IPS-11a (cell line): ENCODE results near the gene PIK3R3.
"Not testable (repeated sequence)": the region's sequence is repeated elsewhere in the genome, so short reads cannot be mapped to it uniquely, and the experiment has no call there.

Source experiments
- H3K4me3 ChIP-seq: one replicate; pipeline ENCODE4 v1.5.1; 2013; ENCODE audit warnings: low read depth, low read length, control low read depth

Gene PIK3R3

GRCh38 chr1:46070164-46070814, 62.1 kb downstream of the PIK3R3 start:
- H3K4me3 ChIP-seq: no peak overlapping the region

- H3K4me3 ChIP-seq: no peak overlapping the region
Measured at GRCh38 chr1:46068525-46068924, 63.9 kb downstream of the PIK3R3 start.

- H3K4me3 ChIP-seq: no peak overlapping the region
Measured at GRCh38 chr1:46067652-46068051, 64.8 kb downstream of the PIK3R3 start.

GRCh38 chr1:46065405-46065804, 67.0 kb downstream of the PIK3R3 start:
- H3K4me3 ChIP-seq: no peak overlapping the region

GRCh38 chr1:46064708-46065107, 67.7 kb downstream of the PIK3R3 start:
- H3K4me3 ChIP-seq: no peak overlapping the region

DNA sequence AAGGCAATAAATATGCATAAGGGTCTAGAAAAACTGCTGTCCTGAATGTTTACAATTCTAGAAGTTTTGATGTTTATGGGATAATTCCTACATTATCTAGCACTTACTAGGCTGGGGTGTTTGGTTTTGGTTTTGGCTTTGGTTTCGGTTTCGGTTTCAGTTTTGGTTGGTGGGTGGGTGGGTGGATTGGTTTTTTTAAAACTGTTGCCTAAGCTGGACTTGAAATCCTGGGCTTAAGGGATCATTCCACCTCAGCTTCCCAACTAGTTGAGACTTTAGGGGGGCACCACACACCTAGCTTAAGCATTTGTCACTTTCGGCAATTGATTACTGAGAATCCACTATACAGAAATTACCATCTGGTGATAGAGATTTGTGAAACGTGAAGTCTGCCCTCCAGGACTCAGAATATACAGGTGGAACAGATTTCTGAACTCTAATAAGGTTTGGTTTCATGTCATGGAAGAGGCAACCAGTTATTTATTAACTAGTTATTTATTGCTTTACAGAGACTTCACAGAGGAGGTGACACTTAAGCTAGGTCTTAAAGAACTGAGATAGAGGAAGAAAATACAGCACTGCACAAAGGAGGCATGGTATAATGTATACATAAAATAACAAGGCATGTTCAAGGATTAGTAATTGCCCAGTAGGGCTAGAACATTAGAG, 69.6 kb downstream of the PIK3R3 start:
- no peak overlapping the region for H3K4me3 ChIP-seq

DNA sequence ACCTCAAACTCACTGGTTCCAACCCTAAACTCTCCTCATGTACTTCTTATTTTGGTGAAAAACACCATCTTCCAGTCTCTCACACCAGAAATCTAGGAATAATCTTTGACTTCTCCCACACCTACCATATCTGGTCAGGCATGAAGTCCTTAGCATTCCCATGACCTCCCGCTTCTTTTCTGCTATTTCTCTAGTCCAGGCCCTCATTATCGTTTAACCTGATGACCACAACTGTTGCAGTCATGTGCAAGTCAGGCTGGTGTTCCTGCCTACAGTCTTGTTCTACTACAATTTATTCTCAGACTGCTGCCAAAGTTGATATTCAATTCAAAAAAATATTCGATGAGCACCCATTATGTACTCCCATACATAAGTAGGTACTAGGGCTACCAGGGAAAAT, 71.3 kb downstream of the PIK3R3 start:
- no peak overlapping the region for H3K4me3 ChIP-seq

GRCh38 chr1:46058936-46059335, 73.5 kb downstream of the PIK3R3 start:
- H3K4me3 ChIP-seq: no peak overlapping the region

- no peak overlapping the region for H3K4me3 ChIP-seq
Measured at GRCh38 chr1:46057781-46058180, 74.6 kb downstream of the PIK3R3 start.

DNA sequence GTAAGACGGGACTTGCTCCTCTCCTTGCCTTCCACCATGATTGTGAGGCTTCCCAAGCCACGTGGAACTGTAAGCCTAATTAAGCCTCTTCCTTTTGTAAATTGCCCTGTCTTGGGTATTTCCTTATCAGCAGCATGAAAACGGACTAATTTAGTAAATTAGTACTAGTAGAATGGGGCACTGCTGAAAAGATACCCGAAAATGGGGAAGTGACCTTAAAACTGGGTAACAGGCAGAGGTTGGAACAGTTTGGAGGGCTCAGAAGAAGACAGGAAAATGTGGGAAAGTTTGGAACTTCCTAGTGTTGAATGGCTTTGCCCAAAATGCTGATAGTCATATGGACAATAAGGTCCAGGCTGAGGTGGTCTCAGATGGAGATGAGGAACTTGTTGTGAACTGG, 75.2 kb downstream of the PIK3R3 start:
- not testable (repeated sequence) for H3K4me3 ChIP-seq

DNA sequence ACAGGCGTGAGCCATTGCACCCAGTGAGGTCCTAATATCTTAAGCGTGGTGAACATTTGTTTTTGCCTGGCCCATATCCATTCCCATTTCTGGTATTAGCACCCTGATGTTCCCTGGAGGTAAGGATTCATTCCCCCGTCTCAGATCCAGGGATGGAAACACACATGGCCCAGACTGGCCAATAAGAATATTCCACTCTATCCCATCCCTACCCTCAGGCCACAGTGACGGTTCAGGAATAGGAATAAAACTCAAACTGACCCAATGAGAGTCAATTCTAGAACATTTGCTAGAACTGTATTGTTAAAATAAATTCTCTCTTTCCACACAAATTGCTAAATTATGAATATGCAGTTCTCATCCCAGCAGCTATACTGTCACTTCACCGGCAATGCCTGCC, 76.1 kb downstream of the PIK3R3 start:
- no peak overlapping the region for H3K4me3 ChIP-seq

GRCh38 chr1:46053734-46054133, 78.7 kb downstream of the PIK3R3 start:
- no peak overlapping the region for H3K4me3 ChIP-seq

DNA sequence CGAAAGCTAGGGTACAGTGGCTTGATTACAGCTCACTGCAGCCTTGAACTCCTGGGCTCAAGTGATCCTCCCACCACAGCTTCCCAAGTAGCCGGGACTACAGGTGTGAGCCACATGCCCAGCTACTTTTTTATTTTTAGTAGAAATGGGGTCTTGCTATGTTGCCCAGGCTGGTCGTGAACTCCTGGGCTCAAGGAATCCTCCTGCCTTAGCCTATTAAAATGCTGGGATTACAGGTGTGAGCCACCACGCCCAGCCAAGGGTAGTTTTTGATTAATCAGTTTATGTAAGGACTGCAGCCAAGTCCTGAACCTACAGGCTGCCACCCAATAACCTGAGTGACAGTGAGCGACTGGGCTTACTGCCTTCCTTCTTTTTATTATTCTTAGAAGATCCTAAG, 88.3 kb downstream of the PIK3R3 start:
- no peak overlapping the region for H3K4me3 ChIP-seq

- no peak overlapping the region for H3K4me3 ChIP-seq
Measured at GRCh38 chr1:46043458-46044017, 88.9 kb downstream of the PIK3R3 start.

- no peak overlapping the region for H3K4me3 ChIP-seq
Measured at GRCh38 chr1:46041974-46042373, 90.5 kb downstream of the PIK3R3 start.

GRCh38 chr1:46041551-46041950, 90.9 kb downstream of the PIK3R3 start:
- no peak overlapping the region for H3K4me3 ChIP-seq

- H3K4me3 ChIP-seq: no peak overlapping the region
Measured at GRCh38 chr1:46039571-46040052, 92.8 kb downstream of the PIK3R3 start.

- no peak overlapping the region for H3K4me3 ChIP-seq
Measured at GRCh38 chr1:46036894-46037839, 95.3 kb downstream of the PIK3R3 start.

DNA sequence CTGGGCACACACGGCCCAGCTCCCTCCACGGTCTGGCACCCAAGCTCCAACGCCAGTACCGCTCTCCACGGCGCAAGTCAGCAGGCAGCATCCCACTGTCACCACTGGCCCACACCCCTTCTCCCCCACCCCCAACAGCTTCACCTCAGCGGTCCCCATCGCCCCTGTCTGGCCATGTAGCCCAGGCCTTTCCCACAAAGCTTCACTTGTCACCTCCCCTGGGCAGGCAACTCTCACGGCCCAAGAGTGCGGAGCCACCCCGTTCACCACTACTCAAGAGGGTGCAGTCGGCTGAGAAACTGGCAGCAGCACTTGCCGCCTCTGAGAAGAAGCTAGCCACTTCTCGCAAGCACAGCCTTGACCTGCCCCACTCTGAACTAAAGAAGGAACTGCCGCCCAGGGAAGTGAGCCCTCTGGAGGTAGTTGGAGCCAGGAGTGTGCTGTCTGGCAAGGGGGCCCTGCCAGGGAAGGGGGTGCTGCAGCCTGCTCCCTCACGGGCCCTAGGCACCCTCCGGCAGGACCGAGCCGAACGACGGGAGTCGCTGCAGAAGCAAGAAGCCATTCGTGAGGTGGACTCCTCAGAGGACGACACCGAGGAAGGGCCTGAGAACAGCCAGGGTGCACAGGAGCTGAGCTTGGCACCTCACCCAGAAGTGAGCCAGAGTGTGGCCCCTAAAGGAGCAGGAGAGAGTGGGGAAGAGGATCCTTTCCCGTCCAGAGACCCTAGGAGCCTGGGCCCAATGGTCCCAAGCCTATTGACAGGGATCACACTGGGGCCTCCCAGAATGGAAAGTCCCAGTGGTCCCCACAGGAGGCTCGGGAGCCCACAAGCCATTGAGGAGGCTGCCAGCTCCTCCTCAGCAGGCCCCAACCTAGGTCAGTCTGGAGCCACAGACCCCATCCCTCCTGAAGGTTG, 97.6 kb downstream of the PIK3R3 start:
- H3K4me3 ChIP-seq: no peak overlapping the region
